T47D (cell line): ENCODE data around the gene TMPRSS2.
A peak's percentile ranks its signal among the peaks of the same experiment; 100 is the strongest.

Experiments used
- DNase-seq, 2 experiments: peaks; one replicate each; pipeline versions ENCODE4 v3.0.0 to v3.0.0-alpha.2; 2011 to 2012; ENCODE audit warnings: low read depth in 1 of 2, low spot score in 1 of 2
- JUND ChIP-seq: IDR thresholded peaks from 2 replicates; pipeline ENCODE4 v1.6.1; 2012; ENCODE audit warnings: low read depth
- in situ Hi-C: cut with HindIII; loops from 2 replicates; pipeline ENCODE4 v1.10.0; 2016; ENCODE audit warnings: low sequenced_read_pairs, low pct_unique_long_range_greater_than_20kb

TMPRSS2 gene

DNA sequence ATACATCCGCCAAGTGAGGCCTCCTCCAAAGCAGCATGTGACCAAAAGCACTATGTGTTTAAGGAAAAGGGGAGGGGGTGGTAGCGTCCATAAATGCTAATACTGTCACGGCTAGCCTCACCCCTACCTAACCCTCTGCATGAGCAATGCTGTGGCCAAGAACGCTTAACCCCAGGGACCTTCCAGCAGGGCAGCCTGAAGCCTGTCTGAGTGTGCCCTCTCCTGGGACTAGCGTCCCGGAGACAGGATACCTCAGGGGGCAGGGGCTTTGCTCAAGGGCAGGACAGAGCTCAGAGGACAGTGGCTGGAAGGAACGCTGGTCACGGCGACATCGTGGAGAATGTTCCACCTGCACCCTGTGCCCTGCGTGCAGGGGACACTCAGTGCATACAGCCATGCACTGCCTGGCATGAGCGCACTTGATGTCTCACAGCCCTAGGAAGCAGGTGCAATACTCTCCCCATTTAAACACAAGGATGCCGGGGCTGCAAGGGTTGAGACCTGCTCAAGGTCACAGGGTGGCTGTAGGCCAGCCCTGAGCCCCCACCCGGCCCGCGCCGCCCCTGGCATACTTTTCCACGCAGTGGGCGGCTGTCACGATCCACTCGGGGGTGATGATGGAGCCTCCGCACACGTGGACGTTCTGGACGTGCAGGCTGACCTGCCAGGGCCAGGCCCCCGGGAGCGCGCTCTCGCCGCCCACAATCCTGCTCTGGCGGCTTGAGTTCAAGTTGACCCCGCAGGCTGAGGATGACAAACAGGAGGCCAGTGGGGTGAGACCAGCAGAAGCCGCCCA lies 35.0 kb downstream of the TMPRSS2 start:
- in situ Hi-C loops = no loop called here
- no peak for TF ChIP-seq JUND
- no peak for DNase-seq

- in situ Hi-C loops = no loop called here
- no peak for TF ChIP-seq JUND
- DNase-seq = no peak
Observed at GRCh38 chr21:41470054-41470453, 37.9 kb downstream of the TMPRSS2 start.

DNA sequence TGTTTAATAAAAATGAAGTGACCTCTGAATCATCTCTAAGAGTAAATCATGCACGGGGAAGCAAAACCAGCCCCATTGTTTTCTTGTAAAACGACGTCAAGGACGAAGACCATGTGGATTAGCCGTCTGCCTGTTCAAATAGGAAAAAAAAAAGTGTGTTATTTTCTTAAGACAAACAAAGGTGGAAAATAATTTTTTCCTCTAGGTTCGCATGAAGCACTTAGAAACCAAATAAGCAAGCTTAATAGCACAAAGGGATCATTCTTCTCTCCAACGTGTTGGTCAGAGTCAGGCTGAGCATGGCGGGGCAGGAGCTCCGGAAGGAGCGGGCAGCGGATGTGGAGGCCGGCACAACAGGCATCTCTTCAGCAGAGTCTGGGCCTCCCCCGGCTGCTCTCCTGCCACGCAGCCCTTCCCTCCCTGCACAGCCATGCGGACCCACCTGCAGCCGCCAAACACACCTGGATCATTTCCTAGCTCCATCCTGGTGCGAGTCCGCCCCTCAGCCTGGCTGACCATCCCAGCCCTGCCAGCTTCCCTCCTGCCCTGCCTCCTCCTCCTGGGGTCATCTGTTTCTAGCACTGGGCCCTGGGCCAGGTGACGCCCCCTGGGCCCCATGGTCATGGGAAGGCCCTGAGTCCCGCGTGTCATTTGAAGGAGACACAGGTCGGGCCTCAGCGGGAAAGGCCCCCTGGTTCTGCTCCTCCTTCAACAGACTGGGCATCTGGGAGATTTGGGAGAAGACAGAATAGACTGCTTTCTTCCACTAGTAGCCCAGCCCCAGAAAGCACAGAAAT lies 41.7 kb downstream of the TMPRSS2 start:
- in situ Hi-C loops = no loop called here
- no peak for TF ChIP-seq JUND
- no peak for DNase-seq

DNA sequence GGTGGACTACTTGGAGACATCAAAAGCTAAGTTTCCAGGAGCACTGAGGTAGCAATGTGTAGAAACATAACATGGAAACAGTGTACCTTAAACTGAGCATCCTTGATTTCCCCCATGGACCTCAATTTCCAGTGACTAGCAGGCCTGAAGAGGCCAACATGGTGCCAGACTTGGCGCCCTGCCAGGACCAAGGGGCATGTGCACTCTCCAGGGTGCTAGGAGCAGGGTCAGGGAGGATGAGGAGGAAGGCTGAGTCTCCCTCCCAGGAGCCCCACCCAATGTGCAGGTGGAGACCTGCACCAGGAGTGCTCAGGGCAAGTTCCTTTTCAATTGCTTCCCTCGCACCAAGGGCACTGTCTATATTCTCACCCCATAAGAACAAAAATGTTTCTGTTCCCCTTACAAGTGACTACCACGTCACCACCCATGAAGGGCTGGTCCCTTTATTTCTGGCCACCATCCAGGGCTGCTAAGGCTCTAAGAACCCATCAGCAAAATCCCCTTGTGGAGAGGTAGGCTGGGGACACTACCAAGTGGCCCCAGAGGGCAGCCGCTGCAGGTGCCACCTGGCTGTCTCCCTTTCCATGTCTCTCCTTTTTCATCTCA lies 42.7 kb downstream of the TMPRSS2 start:
- in situ Hi-C loops = no loop called here
- no peak for DNase-seq
- no peak for TF ChIP-seq JUND

DNA sequence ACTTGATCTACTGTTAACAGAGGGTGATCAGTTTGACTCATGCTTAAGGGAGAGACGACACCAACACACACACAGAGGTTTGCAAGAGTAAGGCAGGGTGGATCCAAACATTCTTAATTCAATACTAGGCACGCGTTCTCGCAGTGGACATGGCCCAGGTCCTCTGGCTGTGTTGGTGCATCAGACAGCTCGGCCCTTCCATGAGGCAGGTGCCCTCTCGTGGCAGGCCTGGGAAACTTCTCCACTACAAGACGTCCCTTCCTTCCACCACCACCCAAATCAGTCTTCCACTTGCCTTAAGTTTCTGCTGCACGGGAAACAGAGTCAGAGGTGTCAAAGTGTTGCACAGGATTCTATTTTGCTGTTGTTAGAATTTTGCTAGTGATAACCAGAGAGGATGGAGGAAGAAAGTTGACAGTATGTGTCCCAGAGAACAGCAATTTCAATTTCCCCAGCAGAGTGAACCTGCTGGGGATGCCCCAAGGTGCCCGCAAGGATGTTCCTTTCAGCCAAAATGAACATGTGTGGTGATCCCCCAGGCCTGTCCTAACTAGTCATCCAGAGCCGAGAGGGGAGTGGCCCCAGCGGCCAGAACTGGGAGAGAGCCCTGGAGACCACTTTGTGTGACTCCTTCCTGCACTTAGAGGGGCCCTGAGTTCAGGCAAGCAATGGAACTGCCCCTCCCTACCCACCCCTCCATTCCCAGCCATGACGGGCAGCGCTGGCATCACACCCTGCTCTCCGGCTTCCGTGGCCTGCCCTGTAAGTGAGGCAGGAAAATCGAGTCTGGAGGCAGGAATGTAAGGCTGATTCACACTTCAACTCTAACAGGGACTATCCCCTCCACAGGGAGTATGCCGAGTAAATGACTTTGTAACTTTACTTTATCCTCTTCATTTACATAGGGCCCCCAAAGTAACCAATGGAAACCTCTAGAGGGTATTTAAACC lies 47.1 kb downstream of the TMPRSS2 start:
- in situ Hi-C loops = no loop called here
- TF ChIP-seq JUND = no peak
- DNase-seq = peak; percentile 81 to 85

DNA sequence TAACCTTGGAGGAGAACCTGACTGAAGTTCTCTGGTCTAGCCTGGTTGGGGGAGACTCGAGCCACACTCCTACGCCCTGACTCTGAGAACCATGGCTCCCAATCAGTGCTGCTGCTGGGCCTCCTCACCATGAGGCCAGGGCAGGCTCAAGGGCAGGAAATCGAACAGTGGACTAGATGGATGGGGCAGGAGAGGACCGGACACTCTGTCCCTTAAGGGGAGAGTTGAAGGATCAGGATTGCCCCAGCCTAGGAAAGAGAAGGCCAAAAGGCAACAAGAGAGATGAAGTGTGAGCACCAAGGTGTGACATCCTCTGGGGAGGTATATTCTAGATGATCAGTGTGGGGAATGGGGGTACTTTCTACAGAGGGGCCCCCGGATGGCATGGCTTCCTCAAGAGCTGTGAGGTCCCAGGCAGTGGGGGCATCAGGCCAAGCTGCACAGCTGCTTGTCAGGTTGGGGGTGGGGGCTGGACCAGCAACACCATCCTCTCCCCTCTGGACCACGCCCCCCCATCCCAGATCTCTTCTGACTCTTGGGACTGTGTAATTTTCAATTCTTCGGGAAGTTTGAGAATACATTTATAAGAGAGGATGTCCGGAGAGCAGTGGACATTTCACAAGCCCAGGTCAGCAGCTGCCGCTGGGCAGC lies 47.9 kb downstream of the TMPRSS2 start:
- no peak for DNase-seq
- no peak for TF ChIP-seq JUND
- in situ Hi-C loops = no loop called here

GRCh38 chr21:41458559-41458958 lies 49.4 kb downstream of the TMPRSS2 start:
- in situ Hi-C loops = no loop called here
- no peak for TF ChIP-seq JUND
- no peak for DNase-seq

DNA sequence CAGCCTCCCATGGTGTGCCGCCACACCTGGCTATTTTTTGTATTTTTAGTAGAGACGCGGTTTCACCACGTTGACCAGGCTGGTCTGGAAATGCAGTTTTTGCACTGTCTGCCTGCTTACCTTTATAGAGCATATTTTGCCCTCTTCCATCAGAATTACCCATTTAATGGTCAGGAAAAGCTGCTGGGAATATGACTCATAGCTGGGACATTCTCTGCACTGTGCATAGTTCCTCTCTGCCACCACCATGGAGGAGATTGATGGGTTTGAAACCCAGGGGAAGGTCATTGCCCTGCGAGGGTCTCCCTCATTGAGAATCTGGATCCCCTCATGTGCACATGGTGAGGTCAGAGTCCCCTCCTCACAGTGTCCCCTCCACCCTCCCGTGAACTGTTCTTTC lies 49.8 kb downstream of the TMPRSS2 start:
- in situ Hi-C loops = no loop called here
- DNase-seq = no peak
- TF ChIP-seq JUND = no peak

DNA sequence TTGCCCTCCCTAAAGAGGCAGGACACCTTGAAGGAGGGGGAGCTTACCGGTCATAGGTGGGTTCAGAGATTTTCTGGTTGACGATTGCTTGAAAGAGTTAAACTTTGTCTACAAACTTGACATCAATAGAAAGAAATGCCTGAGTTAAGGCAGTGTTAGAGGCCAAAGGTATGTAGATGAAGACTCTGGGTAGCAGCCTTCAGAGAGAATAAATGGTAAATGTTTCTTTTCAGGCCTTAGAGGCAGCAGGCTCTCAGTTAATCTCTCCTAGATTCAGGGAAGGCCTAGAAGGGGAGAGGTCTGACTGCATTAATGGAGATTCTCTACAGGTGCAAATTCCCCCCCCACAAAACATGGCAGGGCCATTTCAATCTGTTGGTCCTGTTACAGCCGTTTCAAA lies 54.2 kb downstream of the TMPRSS2 start:
- no peak for TF ChIP-seq JUND
- in situ Hi-C loops = no loop called here

GRCh38 chr21:41453198-41453597 lies 54.8 kb downstream of the TMPRSS2 start:
- no peak for DNase-seq
- in situ Hi-C loops = no loop called here
- no peak for TF ChIP-seq JUND

More for the DNA sequence above, 54.2 kb downstream of the TMPRSS2 start:
- no peak for DNase-seq

DNA sequence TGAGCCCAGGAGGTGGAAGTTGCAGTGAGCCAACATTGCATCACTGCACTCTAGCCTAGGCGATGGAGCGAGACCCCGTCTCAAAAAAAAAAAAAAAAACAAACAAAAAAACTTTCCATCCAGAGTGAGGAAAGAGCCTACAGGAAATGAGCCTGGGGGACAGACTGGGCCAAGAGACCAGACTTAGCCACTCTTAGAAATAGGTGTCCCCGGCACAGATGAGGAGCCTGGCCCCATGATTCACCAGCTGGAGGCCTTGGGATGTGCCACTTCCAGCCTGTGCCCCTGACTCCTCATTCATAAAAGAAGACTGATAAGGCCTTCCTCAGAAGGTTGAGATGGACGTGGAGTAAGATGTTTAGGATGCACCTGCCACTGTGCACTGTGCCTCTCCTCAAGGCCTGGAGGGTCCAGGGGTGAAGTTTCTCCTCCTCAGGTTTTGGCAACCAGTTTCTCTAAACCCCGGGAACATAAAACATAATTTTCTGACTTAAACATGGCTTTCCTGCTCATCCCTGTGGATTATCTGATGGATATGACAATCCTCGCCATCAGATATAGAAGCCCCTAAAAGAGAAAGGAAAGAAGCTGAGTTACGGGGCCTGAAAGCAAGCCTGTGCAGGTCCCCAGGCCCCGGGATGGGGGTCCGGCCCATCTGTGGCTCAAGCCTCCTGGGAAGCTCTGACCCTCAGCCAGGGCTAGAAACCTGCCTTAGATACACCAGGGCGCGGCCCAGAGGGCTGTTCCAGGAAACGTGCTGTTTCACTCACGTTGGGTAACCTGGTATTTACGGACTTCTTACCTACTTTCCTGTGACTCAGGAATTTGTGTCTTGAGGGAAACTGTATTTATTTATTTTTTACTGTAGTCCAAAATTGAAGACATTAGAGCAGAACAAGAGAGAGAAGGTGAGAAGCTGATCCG lies 55.9 kb downstream of the TMPRSS2 start:
- in situ Hi-C loops = no loop called here
- DNase-seq = no peak
- no peak for TF ChIP-seq JUND
